ENCODE results near the gene CDK16. TPM values are rescaled to one million over a fixed set of nuclear protein-coding genes. Genes with fewer than 3 reads are reported as not detected.

Gene CDK16
- total RNA-seq, 2 donors from 2014 or later, result 62.2 to 63.7 TPM

GRCh38 chrX:47221756-47222155 lies 3.3 kb downstream of the CDK16 start:
- no peak overlapping the region for H3K4me3 Mint-ChIP-seq

GRCh38 chrX:47222751-47223350 lies 4.4 kb downstream of the CDK16 start:
- Mint-ChIP-seq H3K4me1 (ENCODE audit: low read depth in 2 of 2) (peaks cover 21 to 31% of the 10 kb centered on the region in 2 donors), H3K36me3 (no peaks in the 10 kb centered on the region), H3K27ac (no peak overlapping the region), H3K9me3 (no peaks in the 10 kb centered on the region), H3K4me3 (no peak overlapping the region), H3K27me3 (no peaks in the 10 kb centered on the region)
- no peak for ATAC-seq
- peak; percentile 18 for DNase-seq (ENCODE audit: low spot score)

More at GRCh38 chrX:47221756-47222155, 3.3 kb downstream of the CDK16 start:
- H3K4me1 Mint-ChIP-seq (ENCODE audit: low read depth in 2 of 2), result peaks cover 31 to 38% of the 10 kb centered on the region in 2 donors
- H3K9me3 Mint-ChIP-seq, result no peaks in the 10 kb centered on the region
- ATAC-seq (no peak), DNase-seq (ENCODE audit: low spot score) (peak; percentile 32)
- H3K27ac Mint-ChIP-seq, result peak overlapping the region in 1 of 2 donors; percentile 22
- H3K36me3 Mint-ChIP-seq, result peaks cover 2% of the 10 kb centered on the region
- no peaks in the 10 kb centered on the region for H3K27me3 Mint-ChIP-seq

GRCh38 chrX:47223476-47224250 lies 5.2 kb downstream of the CDK16 start:
- Mint-ChIP-seq H3K36me3 (no peaks in the 10 kb centered on the region), H3K4me3 (no peak overlapping the region), H3K4me1 (ENCODE audit: low read depth in 2 of 2) (peaks cover 21 to 31% of the 10 kb centered on the region in 2 donors), H3K27me3 (no peaks in the 10 kb centered on the region), H3K27ac (no peak overlapping the region), H3K9me3 (no peaks in the 10 kb centered on the region)
- no peak for DNase-seq (ENCODE audit: low spot score)
- ATAC-seq, result no peak

- DNase-seq (ENCODE audit: low spot score) (peak; percentile 44), ATAC-seq (no peak)
- no peak overlapping the region for H3K27ac Mint-ChIP-seq
- no peak overlapping the region for H3K4me3 Mint-ChIP-seq
- no peaks in the 10 kb centered on the region for H3K36me3 Mint-ChIP-seq
- no peaks in the 10 kb centered on the region for H3K27me3 Mint-ChIP-seq
- no peaks in the 10 kb centered on the region for H3K9me3 Mint-ChIP-seq
- peaks cover 18 to 27% of the 10 kb centered on the region in 2 donors for H3K4me1 Mint-ChIP-seq (ENCODE audit: low read depth in 2 of 2)
Observed at GRCh38 chrX:47224266-47224895, 5.9 kb downstream of the CDK16 start.

- peaks cover 13 to 22% of the 10 kb centered on the region in 2 donors for H3K4me1 Mint-ChIP-seq (ENCODE audit: low read depth in 2 of 2)
- H3K36me3 Mint-ChIP-seq, result no peaks in the 10 kb centered on the region
- H3K4me3 Mint-ChIP-seq, result no peak overlapping the region
- H3K9me3 Mint-ChIP-seq, result no peaks in the 10 kb centered on the region
- H3K27me3 Mint-ChIP-seq, result no peaks in the 10 kb centered on the region
- no peak overlapping the region for H3K27ac Mint-ChIP-seq
- no peak for ATAC-seq
- DNase-seq (ENCODE audit: low spot score), result peak; percentile 20
Observed at GRCh38 chrX:47224896-47225290, 6.4 kb downstream of the CDK16 start.

- no peaks in the 10 kb centered on the region for H3K36me3 Mint-ChIP-seq
- no peaks in the 10 kb centered on the region for H3K9me3 Mint-ChIP-seq
Observed at GRCh38 chrX:47226071-47226470, 7.6 kb downstream of the CDK16 start.

GRCh38 chrX:47226531-47227333 lies 8.3 kb downstream of the CDK16 start:
- Mint-ChIP-seq H3K9me3 (no peaks in the 10 kb centered on the region), H3K27ac (no peak overlapping the region), H3K27me3 (no peaks in the 10 kb centered on the region), H3K36me3 (no peaks in the 10 kb centered on the region), H3K4me1 (ENCODE audit: low read depth in 2 of 2) (peaks cover 0 to 13% of the 10 kb centered on the region in 2 donors), H3K4me3 (no peak overlapping the region)
- no peak for ATAC-seq
- DNase-seq (ENCODE audit: low spot score), result peak; percentile 29

More at GRCh38 chrX:47226071-47226470, 7.6 kb downstream of the CDK16 start:
- no peaks in the 10 kb centered on the region for H3K27me3 Mint-ChIP-seq
- H3K4me1 Mint-ChIP-seq (ENCODE audit: low read depth in 2 of 2), result peaks cover 1 to 11% of the 10 kb centered on the region in 2 donors
- DNase-seq (ENCODE audit: low spot score) (peak; percentile 13), ATAC-seq (no peak)
- H3K27ac Mint-ChIP-seq, result no peak overlapping the region
- no peak overlapping the region for H3K4me3 Mint-ChIP-seq

GRCh38 chrX:47227334-47227583 lies 8.8 kb downstream of the CDK16 start:
- Mint-ChIP-seq H3K9me3 (no peaks in the 10 kb centered on the region), H3K4me1 (ENCODE audit: low read depth in 2 of 2) (peaks cover 0 to 9% of the 10 kb centered on the region in 2 donors), H3K4me3 (no peak overlapping the region), H3K36me3 (no peaks in the 10 kb centered on the region), H3K27ac (no peak overlapping the region), H3K27me3 (no peaks in the 10 kb centered on the region)
- DNase-seq (ENCODE audit: low spot score) (no peak), ATAC-seq (no peak)

GRCh38 chrX:47228550-47229270 lies 10.2 kb downstream of the CDK16 start:
- H3K27ac Mint-ChIP-seq, result no peak overlapping the region

GRCh38 chrX:47229427-47229826 lies 10.9 kb downstream of the CDK16 start:
- no peak overlapping the region for H3K4me3 Mint-ChIP-seq
- ATAC-seq, result no peak
- H3K27me3 Mint-ChIP-seq, result no peaks in the 10 kb centered on the region
- peaks cover 0 to 11% of the 10 kb centered on the region in 2 donors for H3K4me1 Mint-ChIP-seq (ENCODE audit: low read depth in 2 of 2)
- peak; percentile 32 for DNase-seq (ENCODE audit: low spot score)
- no peak overlapping the region for H3K27ac Mint-ChIP-seq
- no peaks in the 10 kb centered on the region for H3K9me3 Mint-ChIP-seq
- H3K36me3 Mint-ChIP-seq, result no peaks in the 10 kb centered on the region

More at GRCh38 chrX:47228550-47229270, 10.2 kb downstream of the CDK16 start:
- Mint-ChIP-seq H3K4me3 (no peak overlapping the region), H3K9me3 (no peaks in the 10 kb centered on the region), H3K4me1 (ENCODE audit: low read depth in 2 of 2) (peaks cover 0 to 14% of the 10 kb centered on the region in 2 donors), H3K27me3 (no peaks in the 10 kb centered on the region), H3K36me3 (no peaks in the 10 kb centered on the region)
- DNase-seq (ENCODE audit: low spot score) (no peak), ATAC-seq (no peak)

- no peak for ATAC-seq
- DNase-seq (ENCODE audit: low spot score), result no peak
- H3K27me3 Mint-ChIP-seq, result no peaks in the 10 kb centered on the region
- H3K4me1 Mint-ChIP-seq (ENCODE audit: low read depth in 2 of 2), result peaks cover 3 to 15% of the 10 kb centered on the region in 2 donors
- H3K9me3 Mint-ChIP-seq, result no peaks in the 10 kb centered on the region
- H3K36me3 Mint-ChIP-seq, result no peaks in the 10 kb centered on the region
- H3K27ac Mint-ChIP-seq, result no peak overlapping the region
- no peak overlapping the region for H3K4me3 Mint-ChIP-seq
Observed at GRCh38 chrX:47230136-47230868, 11.8 kb downstream of the CDK16 start.

GRCh38 chrX:47231167-47231566 lies 12.7 kb downstream of the CDK16 start:
- H3K4me3 Mint-ChIP-seq, result no peak overlapping the region
- no peak for DNase-seq (ENCODE audit: low spot score)
- no peak for ATAC-seq
- no peaks in the 10 kb centered on the region for H3K27me3 Mint-ChIP-seq
- peaks cover 11 to 22% of the 10 kb centered on the region in 2 donors for H3K4me1 Mint-ChIP-seq (ENCODE audit: low read depth in 2 of 2)
- H3K9me3 Mint-ChIP-seq, result no peaks in the 10 kb centered on the region
- H3K27ac Mint-ChIP-seq, result peak overlapping the region in 1 of 2 donors; percentile 94
- H3K36me3 Mint-ChIP-seq, result no peaks in the 10 kb centered on the region

All from natural killer cell treated with Interleukin-12 subunit alpha and Interleukin-12 subunit beta and Interleukin-15 and Interleukin-18, amount 100 ng/mL, for 72 hours (primary cell).